ENCODE measurements around the gene HMGN5.

The HMGN5 gene

GRCh38 chrX:81120258-81120935, 81.3 kb downstream of the HMGN5 start:
- no peak for DNase-seq (ENCODE audit: low read depth)

- no peak for DNase-seq (ENCODE audit: low read depth)
Measured at GRCh38 chrX:81114757-81115156, 87.0 kb downstream of the HMGN5 start.

GRCh38 chrX:81110286-81110685, 91.4 kb downstream of the HMGN5 start:
- DNase-seq (ENCODE audit: low read depth), result no peak

- DNase-seq (ENCODE audit: low read depth), result no peak
Measured at GRCh38 chrX:81082649-81083048, 119.1 kb downstream of the HMGN5 start.
